ENCODE data around the gene AIRE.

Gene AIRE

GRCh38 chr21:44313451-44313850 lies 27.8 kb downstream of the AIRE start:
- Histone ChIP-seq H3K79me2 (ENCODE audit: insufficient read depth, low read length) (0 out of 2 replicates have a peak, but pooled peaks cover 3% of the 10 kb centered on the region), H3K4me2 (ENCODE audit: insufficient read depth, low read length) (no peak overlapping the region), H3K9ac (ENCODE audit: low read depth, low read length) (no peak overlapping the region), H3K4me1 (ENCODE audit: insufficient read depth, low read length) (no peaks in the 10 kb centered on the region), H4K20me1 (ENCODE audit: insufficient read depth, low read length) (peaks cover 71% of the 10 kb centered on the region), H2AFZ (ENCODE audit: low read depth, low read length) (no peak overlapping the region), H3K27me3 (ENCODE audit: insufficient read depth, low read length, poor library complexity) (no peaks in the 10 kb centered on the region), H3K4me3 (ENCODE audit: low read depth in 1 of 2, low read length in 2 of 2) (no peak overlapping the region), H3K9me3 (ENCODE audit: insufficient read depth, low read length, severe bottlenecking) (no peaks in the 10 kb centered on the region), H3K36me3 (ENCODE audit: insufficient read depth, low read length) (peaks cover 90% of the 10 kb centered on the region), H3K27ac (ENCODE audit: low read length) (no peak overlapping the region)
- ATAC-seq (ENCODE audit: insufficient read depth, low read depth) (no peak), DNase-seq (no peak)
- TF ChIP-seq CTCF (IDR thresholded peaks at IDR 0.05; ENCODE audit: borderline replicate concordance, extremely low read depth, low read length, poor library complexity, severe bottlenecking), result no peak
- no peak for TF ChIP-seq EZH2 (IDR thresholded peaks at IDR 0.05; ENCODE audit: borderline replicate concordance, low read depth, low read length, severe bottlenecking)

DNA sequence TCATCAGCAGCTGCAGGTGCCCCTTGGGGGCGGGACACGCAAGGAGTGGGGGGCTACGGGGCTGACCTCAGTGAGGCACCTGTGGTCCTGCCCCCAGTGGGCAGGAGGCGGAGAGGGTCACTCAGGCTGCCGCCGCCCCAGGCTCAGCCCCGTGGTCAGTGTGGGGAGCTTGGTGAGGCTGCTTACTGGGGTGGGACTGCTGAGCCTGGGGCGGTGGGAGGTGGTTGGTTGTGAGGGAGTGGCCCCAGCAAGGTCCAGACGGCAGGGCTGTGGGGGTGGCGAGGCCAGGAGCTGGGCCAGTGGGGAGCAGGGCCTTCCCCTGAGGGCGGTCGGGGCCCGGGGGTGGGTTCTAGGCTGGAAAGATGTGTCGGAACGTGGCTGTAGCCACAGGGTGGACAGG lies 28.5 kb downstream of the AIRE start:
- H3K27me3 ChIP-seq (ENCODE audit: insufficient read depth, low read length, poor library complexity), result no peaks in the 10 kb centered on the region
- H3K4me3 ChIP-seq (ENCODE audit: low read depth in 1 of 2, low read length in 2 of 2), result no peak overlapping the region
- no peak overlapping the region for H3K27ac ChIP-seq (ENCODE audit: low read length)
- H2AFZ ChIP-seq (ENCODE audit: low read depth, low read length), result no peak overlapping the region
- no peaks in the 10 kb centered on the region for H3K9me3 ChIP-seq (ENCODE audit: insufficient read depth, low read length, severe bottlenecking)
- peaks cover 92% of the 10 kb centered on the region for H3K36me3 ChIP-seq (ENCODE audit: insufficient read depth, low read length)
- ATAC-seq (ENCODE audit: insufficient read depth, low read depth) (no peak), DNase-seq (no peak)
- H3K9ac ChIP-seq (ENCODE audit: low read depth, low read length), result no peak overlapping the region
- peaks cover 66% of the 10 kb centered on the region for H4K20me1 ChIP-seq (ENCODE audit: insufficient read depth, low read length)
- TF ChIP-seq EZH2 (IDR thresholded peaks at IDR 0.05; ENCODE audit: borderline replicate concordance, low read depth, low read length, severe bottlenecking) (no peak), CTCF (IDR thresholded peaks at IDR 0.05; ENCODE audit: borderline replicate concordance, extremely low read depth, low read length, poor library complexity, severe bottlenecking) (no peak)
- no peaks in the 10 kb centered on the region for H3K4me1 ChIP-seq (ENCODE audit: insufficient read depth, low read length)
- H3K4me2 ChIP-seq (ENCODE audit: insufficient read depth, low read length), result no peak overlapping the region
- 0 out of 2 replicates have a peak, but pooled peaks cover 3% of the 10 kb centered on the region for H3K79me2 ChIP-seq (ENCODE audit: insufficient read depth, low read length)

GRCh38 chr21:44314561-44314960 lies 28.9 kb downstream of the AIRE start:
- no peak overlapping the region for H3K9ac ChIP-seq (ENCODE audit: low read depth, low read length)
- H3K27me3 ChIP-seq (ENCODE audit: insufficient read depth, low read length, poor library complexity), result no peaks in the 10 kb centered on the region
- peaks cover 62% of the 10 kb centered on the region for H4K20me1 ChIP-seq (ENCODE audit: insufficient read depth, low read length)
- H3K79me2 ChIP-seq (ENCODE audit: insufficient read depth, low read length), result 0 out of 2 replicates have a peak, but pooled peaks cover 3% of the 10 kb centered on the region
- H3K9me3 ChIP-seq (ENCODE audit: insufficient read depth, low read length, severe bottlenecking), result no peaks in the 10 kb centered on the region
- no peak overlapping the region for H2AFZ ChIP-seq (ENCODE audit: low read depth, low read length)
- TF ChIP-seq EZH2 (IDR thresholded peaks at IDR 0.05; ENCODE audit: borderline replicate concordance, low read depth, low read length, severe bottlenecking), result no peak
- TF ChIP-seq CTCF (IDR thresholded peaks at IDR 0.05; ENCODE audit: borderline replicate concordance, extremely low read depth, low read length, poor library complexity, severe bottlenecking), result no peak
- DNase-seq (no peak), ATAC-seq (ENCODE audit: insufficient read depth, low read depth) (no peak)
- no peak overlapping the region for H3K27ac ChIP-seq (ENCODE audit: low read length)
- H3K4me3 ChIP-seq (ENCODE audit: low read depth in 1 of 2, low read length in 2 of 2), result no peak overlapping the region
- peaks cover 96% of the 10 kb centered on the region for H3K36me3 ChIP-seq (ENCODE audit: insufficient read depth, low read length)
- no peak overlapping the region for H3K4me2 ChIP-seq (ENCODE audit: insufficient read depth, low read length)
- H3K4me1 ChIP-seq (ENCODE audit: insufficient read depth, low read length), result no peaks in the 10 kb centered on the region
